ENCODE results near the gene PLCG2. TPM values are rescaled to one million over a fixed set of nuclear protein-coding genes. Genes with fewer than 3 reads are reported as not detected.
"Not testable (repeated sequence)": the region's sequence is repeated elsewhere in the genome, so short reads cannot be mapped to it uniquely, and the experiment has no call there.

Gene PLCG2
- total RNA-seq, 1 experiment from 2014 or later: 3.9 TPM

GRCh38 chr16:81748476-81749198 is 30.5 kb upstream of the PLCG2 start:
- DNase-seq (ENCODE audit: low read depth): no peak
- in situ Hi-C loops (cut with HindIII; ENCODE audit: low pct_unique_long_range_greater_than_20kb, low sequenced_read_pairs): no loop called here

GRCh38 chr16:81752225-81752875 is 26.7 kb upstream of the PLCG2 start:
- DNase-seq (ENCODE audit: low read depth): no peak
- in situ Hi-C loops (cut with HindIII; ENCODE audit: low pct_unique_long_range_greater_than_20kb, low sequenced_read_pairs): no loop called here

DNA sequence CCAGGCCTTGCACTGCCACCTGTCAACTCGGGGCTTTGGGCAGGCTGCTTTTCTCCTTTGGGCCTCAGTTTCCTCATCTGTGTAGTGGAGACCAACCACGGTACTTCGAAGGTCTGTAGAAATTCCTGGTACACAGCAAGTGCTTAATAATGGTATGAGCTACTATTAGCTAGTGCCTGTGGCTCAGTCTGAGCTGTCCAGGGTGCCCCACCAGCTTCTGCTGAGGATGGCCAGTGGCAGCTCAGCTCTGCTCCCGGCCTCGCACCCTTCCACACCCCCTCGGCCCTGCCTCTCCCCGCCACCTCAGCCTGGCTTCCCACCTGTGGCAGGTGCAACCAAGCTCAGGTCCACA is 26.2 kb upstream of the PLCG2 start:
- in situ Hi-C loops (cut with HindIII; ENCODE audit: low pct_unique_long_range_greater_than_20kb, low sequenced_read_pairs): no loop called here
- no peak for DNase-seq (ENCODE audit: low read depth)

DNA sequence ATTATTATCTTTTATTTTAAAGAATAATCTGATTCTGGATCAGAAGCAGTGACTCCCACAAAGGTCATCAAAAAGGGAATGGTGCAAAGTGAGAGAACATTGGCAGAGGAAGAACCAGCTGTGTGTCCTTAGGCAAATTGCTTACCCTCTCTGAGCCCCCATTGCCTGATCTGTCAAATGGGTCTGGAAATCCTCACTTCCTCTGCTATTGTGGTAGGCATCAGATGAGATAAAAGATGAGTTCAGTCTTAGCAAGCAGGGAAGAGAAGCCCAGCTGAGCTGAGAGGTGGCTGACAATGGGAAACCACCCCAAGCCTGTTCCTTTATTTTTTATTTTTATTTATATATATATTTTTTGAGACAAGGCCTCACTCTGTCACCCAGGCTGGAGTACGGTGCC is 24.2 kb upstream of the PLCG2 start:
- DNase-seq (ENCODE audit: low read depth): no peak
- in situ Hi-C loops (cut with HindIII; ENCODE audit: low pct_unique_long_range_greater_than_20kb, low sequenced_read_pairs): no loop called here

GRCh38 chr16:81755915-81756614 is 23.0 kb upstream of the PLCG2 start:
- in situ Hi-C loops (cut with HindIII; ENCODE audit: low pct_unique_long_range_greater_than_20kb, low sequenced_read_pairs): no loop called here
- no peak for DNase-seq (ENCODE audit: low read depth)

GRCh38 chr16:81756615-81757356 is 22.3 kb upstream of the PLCG2 start:
- no peak for DNase-seq (ENCODE audit: low read depth)
- in situ Hi-C loops (cut with HindIII; ENCODE audit: low pct_unique_long_range_greater_than_20kb, low sequenced_read_pairs): no loop called here

DNA sequence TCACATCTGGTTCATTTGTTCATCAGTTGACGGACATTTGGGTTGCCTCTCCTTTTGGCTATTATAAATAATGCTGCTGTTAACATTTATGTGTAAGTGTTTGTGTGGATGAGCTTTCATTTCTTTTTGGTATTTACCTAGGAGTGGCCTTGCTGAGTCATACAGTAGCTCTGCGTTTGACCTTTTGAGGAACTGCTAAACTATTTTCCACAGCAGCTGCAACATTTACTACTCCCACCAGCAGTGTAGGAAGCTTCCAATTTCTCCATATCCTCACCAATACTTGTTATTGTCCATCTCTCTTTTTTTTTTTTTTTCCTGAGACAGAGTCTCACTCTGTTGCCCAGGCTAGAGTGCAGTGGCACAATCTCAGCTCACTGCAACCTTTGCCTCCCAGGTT is 20.7 kb upstream of the PLCG2 start:
- peak; percentile 33 for DNase-seq (ENCODE audit: low read depth)
- in situ Hi-C loops (cut with HindIII; ENCODE audit: low pct_unique_long_range_greater_than_20kb, low sequenced_read_pairs): no loop called here

- DNase-seq (ENCODE audit: low read depth); in situ Hi-C loops (cut with HindIII; ENCODE audit: low pct_unique_long_range_greater_than_20kb, low sequenced_read_pairs): not testable (repeated sequence)
Observed at GRCh38 chr16:81762322-81762721, 16.8 kb upstream of the PLCG2 start.

- in situ Hi-C loops (cut with HindIII; ENCODE audit: low pct_unique_long_range_greater_than_20kb, low sequenced_read_pairs): no loop called here
- DNase-seq (ENCODE audit: low read depth): no peak
Observed at GRCh38 chr16:81765111-81765919, 13.8 kb upstream of the PLCG2 start.

- DNase-seq (ENCODE audit: low read depth): no peak
- in situ Hi-C loops (cut with HindIII; ENCODE audit: low pct_unique_long_range_greater_than_20kb, low sequenced_read_pairs): no loop called here
Observed at GRCh38 chr16:81765969-81766368, 13.1 kb upstream of the PLCG2 start.

DNA sequence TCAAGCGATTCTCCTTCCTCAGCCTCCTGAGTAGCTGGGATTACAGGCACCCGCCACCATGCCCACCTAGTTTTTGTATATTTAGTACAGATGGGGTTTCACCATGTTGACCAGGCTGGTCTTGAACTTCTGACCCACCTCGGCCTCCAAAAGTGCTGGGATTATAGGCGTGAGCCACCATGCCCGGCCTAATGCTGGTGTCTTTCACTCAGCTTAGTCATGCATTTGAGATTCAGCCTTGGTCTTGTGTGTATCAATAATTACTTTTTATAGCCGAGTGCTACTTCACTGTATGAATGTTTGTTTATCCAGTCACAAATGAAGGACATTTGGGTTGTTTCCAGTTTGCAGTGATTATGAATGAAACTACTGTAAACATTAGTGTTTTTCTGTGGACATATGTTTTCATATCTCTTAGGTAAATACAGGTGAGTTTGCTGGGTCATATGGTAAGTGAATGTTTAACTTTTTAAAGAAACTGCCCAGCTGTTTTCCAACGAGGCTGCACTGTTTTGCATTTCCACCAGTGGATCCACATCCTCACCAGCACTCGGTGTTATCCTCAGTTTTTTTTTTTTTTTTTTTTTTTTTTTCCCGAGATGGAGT is 11.0 kb upstream of the PLCG2 start:
- DNase-seq (ENCODE audit: low read depth): peak; percentile 74
- in situ Hi-C loops (cut with HindIII; ENCODE audit: low pct_unique_long_range_greater_than_20kb, low sequenced_read_pairs): no loop called here

- DNase-seq (ENCODE audit: low read depth): no peak
- in situ Hi-C loops (cut with HindIII; ENCODE audit: low pct_unique_long_range_greater_than_20kb, low sequenced_read_pairs): no loop called here
Observed at GRCh38 chr16:81770008-81770407, 9.1 kb upstream of the PLCG2 start.

DNA sequence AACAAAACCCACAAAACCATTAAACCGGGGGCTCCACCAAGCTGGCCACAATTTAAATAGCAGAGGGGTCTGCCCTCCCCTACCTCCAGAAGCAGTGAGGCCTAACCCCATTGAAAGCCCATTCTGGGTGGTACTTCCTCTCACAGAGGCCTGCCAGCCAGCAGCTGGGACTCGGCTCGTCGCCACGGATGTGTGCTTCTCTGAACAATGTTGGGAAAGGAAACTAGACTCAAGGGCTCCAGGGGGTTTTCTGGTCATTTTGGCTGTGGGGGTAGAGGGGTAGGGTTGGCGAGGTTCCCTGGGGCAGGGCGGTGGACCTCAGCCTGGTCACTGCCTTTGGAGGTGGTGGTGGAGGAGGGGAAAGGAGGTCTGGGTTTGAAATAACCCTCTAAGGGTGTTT is 4.7 kb upstream of the PLCG2 start:
- no peak for DNase-seq (ENCODE audit: low read depth)

GRCh38 chr16:81775570-81775969 is 3.5 kb upstream of the PLCG2 start:
- in situ Hi-C loops (cut with HindIII; ENCODE audit: low pct_unique_long_range_greater_than_20kb, low sequenced_read_pairs): no loop called here
- DNase-seq (ENCODE audit: low read depth): no peak

More for the DNA sequence above, 4.7 kb upstream of the PLCG2 start:
- in situ Hi-C loops (cut with HindIII; ENCODE audit: low pct_unique_long_range_greater_than_20kb, low sequenced_read_pairs): no loop called here

- DNase-seq (ENCODE audit: low read depth): no peak
Observed at GRCh38 chr16:81778231-81778630, 860 bp upstream of the PLCG2 start.

GRCh38 chr16:81779536-81780320 is 637 bp downstream of the PLCG2 start:
- in situ Hi-C loops (cut with HindIII; ENCODE audit: low pct_unique_long_range_greater_than_20kb, low sequenced_read_pairs): no loop called here
- peak; percentile 12 for DNase-seq (ENCODE audit: low read depth)

More at GRCh38 chr16:81778231-81778630, 860 bp upstream of the PLCG2 start:
- in situ Hi-C loops (cut with HindIII; ENCODE audit: low pct_unique_long_range_greater_than_20kb, low sequenced_read_pairs): no loop called here

- DNase-seq (ENCODE audit: low read depth): no peak
- in situ Hi-C loops (cut with HindIII; ENCODE audit: low pct_unique_long_range_greater_than_20kb, low sequenced_read_pairs): no loop called here
Observed at GRCh38 chr16:81780350-81780749, 1.3 kb downstream of the PLCG2 start.

Measured in Caki2 (cell line).